Pancreas (tissue), 10 donors: ENCODE results near the gene CAMSAP1. TPM values are rescaled to one million over a fixed set of nuclear protein-coding genes. Genes with fewer than 3 reads are reported as not detected.

Experiments
- ATAC-seq, 4 donors: fragments of 200-7000 bp; cut with Tn5 transposase; one replicate each; pipeline versions ENCODE4 v1.8.0 to v1.9.1; 2020; ENCODE audit warnings: mild to moderate bottlenecking in 4 of 4, moderate library complexity in 4 of 4
- DNase-seq, 6 donors: peaks; one replicate each; pipeline ENCODE4 v3.0.0-alpha.2; 2020
- FAIRE-seq: peaks from 2 replicates; lab custom pipeline; 2012; peaks lifted over from hg19 to GRCh38; lab: Jason Lieb, UNC
- H3K27ac ChIP-seq, 4 donors: fragments of 200-600 bp; sonication (generic); 1 replicate in 3 of 4; 2 replicates in 1 of 4; pipeline versions ENCODE4 v1.5.0 to v1.8.0; 2020
- H3K27me3 ChIP-seq, 4 donors: fragments of 200-600 bp; one replicate each; pipeline ENCODE4 v1.8.0; 2021
- H3K36me3 ChIP-seq, 3 donors: fragments of 200-600 bp; sonication (generic) in 1 of 3; one replicate each; pipeline versions ENCODE4 v1.5.0 to v1.8.0; 2020 to 2021
- H3K4me1 ChIP-seq, 3 donors: fragments of 200-600 bp; one replicate each; pipeline ENCODE4 v1.8.0; 2021
- H3K4me3 ChIP-seq, 4 donors: fragments of 200-600 bp; sonication (generic) in 2 of 4; one replicate each; pipeline versions ENCODE4 v1.5.0 to v1.8.0; 2020 to 2021
- H3K9me3 ChIP-seq, 4 donors: fragments of 200-600 bp; one replicate each; pipeline ENCODE4 v1.8.0; 2021
- WGBS, 2 donors: extraction: QIAGEN DNeasy Blood & Tissue Kit; methylation state at CpG; one replicate each; pipeline ENCODE4 v1.1.7; 2013; 5-methylcytosine and 5-hydroxymethylcytosine counted together
- intact Hi-C, 3 donors: fragments of 100-400 bp; cut with DNase I; formaldehyde crosslinking; loops; one replicate each; pipeline versions ENCODE4 v1.11.1 to v1.14.2; 2022
- polyA plus RNA-seq, 2 donors: library from polyadenylated mRNA; stranded (reverse); fragments of 200-250 nt; gene quantifications; one replicate each; pipeline ENCODE4 v1.2.3, GENCODE V29; 2013
- total RNA-seq, 6 donors: library from RNA; stranded (reverse); fragmentation: NEBNext Ultra II Directional in 4 of 6; extraction: Animal tissue kit (Norgen Biotek cat#: 25700) in 4 of 6; gene quantifications; one replicate each; pipeline versions ENCODE4 v1.2.1 to v1.2.4, GENCODE V29; 2021 to 2023
- TF ChIP-seq, protein P1 (sequence below), 4 donors: fragments of 200-600 bp; sonication (generic) in 3 of 4; IDR thresholded peaks; one replicate each; pipeline versions ENCODE4 v1.5.0 to v1.8.0; 2021; ENCODE audit warnings: antibody characterized with exemption in 4 of 4
- donor health status: healthy with polysubstance abuse.
- donor health status: DM: no; HTN: no; CAD: no; lungs with moderate emphysema.
- donor health status: DM: no; HTN: no; CAD: no.
- donor health status: control.
- donor health status: control.
- donor health status: Bipolar disorder and iron deficiency.
- donor health status: DM: yes; HTN: yes; CAD: no.
- donor health status: DM: no; HTN: no; CAD: no.
- donor health status: DM: no; HTN: no; CAD: no.
- donor health status: DM: yes; HTN: yes; CAD: no.

CAMSAP1 gene
- total and polyA plus RNA-seq, 8 donors: 3.8 to 20.1 (median 12.7) TPM

DNA sequence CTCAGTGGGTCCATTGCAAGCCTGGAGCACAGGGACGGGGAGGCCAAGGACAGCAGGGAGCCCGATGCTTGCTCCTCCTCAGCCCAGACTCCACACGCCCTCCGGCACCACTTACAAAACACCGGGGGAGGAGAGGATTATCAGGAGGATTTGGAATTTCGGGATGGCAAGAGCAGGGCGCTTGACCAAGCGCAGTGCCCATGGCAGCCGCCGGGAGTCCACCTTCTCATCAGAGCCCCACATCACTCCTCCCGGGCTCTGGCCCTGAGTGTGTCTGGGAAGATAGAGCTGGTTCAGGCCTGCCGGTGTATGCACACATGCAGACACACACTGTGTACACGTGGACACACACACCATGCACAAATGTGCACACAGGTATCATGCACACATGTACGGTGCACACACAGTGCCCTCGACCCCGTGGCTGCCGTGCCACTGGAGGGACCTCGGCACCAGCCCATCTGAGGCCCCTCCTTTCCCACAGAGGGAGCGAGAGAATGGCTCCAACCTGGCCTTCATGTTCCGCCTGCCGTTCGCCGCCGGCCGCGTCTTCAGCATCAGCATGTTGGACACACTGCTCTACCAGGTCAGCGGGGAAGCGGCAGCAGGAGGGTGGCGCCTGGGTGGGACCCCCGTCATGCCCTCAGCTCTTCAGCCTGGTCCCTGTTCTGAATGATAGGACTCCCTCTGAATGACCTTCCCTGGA lies 123.7 kb downstream of the CAMSAP1 start:
- Histone ChIP-seq H3K4me1 (no peaks in the 10 kb centered on the region), H3K4me3 (no peak overlapping the region), H3K27me3 (no peaks in the 10 kb centered on the region), H3K9me3 (no peaks in the 10 kb centered on the region), H3K27ac (no peak overlapping the region), H3K36me3 (no peaks in the 10 kb centered on the region)
- DNase-seq (no peak), FAIRE-seq (no peak), ATAC-seq (no peak)
- WGBS, 2 donors: 60 to 76% methylated on average over 30 of the region's 30 CpGs
- intact Hi-C loops: no loop called here
- TF ChIP-seq, protein P1, sequence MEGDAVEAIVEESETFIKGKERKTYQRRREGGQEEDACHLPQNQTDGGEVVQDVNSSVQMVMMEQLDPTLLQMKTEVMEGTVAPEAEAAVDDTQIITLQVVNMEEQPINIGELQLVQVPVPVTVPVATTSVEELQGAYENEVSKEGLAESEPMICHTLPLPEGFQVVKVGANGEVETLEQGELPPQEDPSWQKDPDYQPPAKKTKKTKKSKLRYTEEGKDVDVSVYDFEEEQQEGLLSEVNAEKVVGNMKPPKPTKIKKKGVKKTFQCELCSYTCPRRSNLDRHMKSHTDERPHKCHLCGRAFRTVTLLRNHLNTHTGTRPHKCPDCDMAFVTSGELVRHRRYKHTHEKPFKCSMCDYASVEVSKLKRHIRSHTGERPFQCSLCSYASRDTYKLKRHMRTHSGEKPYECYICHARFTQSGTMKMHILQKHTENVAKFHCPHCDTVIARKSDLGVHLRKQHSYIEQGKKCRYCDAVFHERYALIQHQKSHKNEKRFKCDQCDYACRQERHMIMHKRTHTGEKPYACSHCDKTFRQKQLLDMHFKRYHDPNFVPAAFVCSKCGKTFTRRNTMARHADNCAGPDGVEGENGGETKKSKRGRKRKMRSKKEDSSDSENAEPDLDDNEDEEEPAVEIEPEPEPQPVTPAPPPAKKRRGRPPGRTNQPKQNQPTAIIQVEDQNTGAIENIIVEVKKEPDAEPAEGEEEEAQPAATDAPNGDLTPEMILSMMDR (IDR thresholded peaks at IDR 0.05): no peak

DNA sequence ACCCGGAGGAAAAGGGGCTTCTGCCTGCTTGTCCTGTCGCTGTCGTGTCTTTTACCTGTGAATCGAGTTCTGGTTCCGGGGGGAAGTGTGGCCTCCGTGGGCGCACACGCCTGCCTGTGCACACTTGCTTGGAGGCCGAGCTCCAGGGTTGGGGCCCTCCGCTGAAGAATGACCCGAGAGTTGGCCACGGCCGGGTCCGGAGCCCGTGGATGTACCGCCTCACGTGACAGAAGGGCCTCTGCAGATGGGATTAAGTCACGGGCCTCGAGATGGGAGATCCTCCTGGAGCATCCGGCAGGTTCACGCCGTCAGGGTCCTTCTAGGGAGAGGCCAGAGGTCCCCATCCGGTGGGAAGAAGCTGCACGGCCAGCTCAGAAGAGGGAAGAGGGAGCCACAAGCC lies 124.4 kb downstream of the CAMSAP1 start:
- H3K4me1 ChIP-seq: no peaks in the 10 kb centered on the region
- ATAC-seq: no peak
- 65 to 75% methylated on average over 24 of the region's 24 CpGs for WGBS, 2 donors
- no peak for FAIRE-seq
- DNase-seq: no peak
- intact Hi-C loops: no loop called here
- H3K4me3 ChIP-seq: no peak overlapping the region
- TF ChIP-seq, protein P1 (IDR thresholded peaks at IDR 0.05): no peak
- no peak overlapping the region for H3K27ac ChIP-seq
- no peaks in the 10 kb centered on the region for H3K27me3 ChIP-seq
- no peaks in the 10 kb centered on the region for H3K36me3 ChIP-seq
- no peaks in the 10 kb centered on the region for H3K9me3 ChIP-seq

DNA sequence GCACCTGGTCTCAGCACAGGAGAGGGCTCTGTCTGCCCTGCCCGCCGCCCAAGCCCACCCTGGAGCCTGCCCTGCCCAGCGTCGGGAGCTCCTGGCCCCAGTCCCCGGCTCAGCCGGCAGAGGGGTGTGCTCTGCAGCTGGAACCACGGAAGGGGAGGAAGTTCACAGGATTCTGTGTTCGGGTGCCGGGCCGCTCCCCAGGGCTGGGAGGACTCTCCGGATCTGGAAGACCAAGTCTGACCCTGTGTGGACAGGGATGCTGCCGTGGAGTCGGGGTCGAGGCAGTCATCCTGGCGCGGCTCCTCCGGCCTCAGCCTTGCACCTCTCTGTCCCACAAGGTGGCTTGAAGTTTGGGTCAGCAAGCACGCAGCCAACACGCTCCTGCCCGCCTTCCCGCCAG lies 126.7 kb downstream of the CAMSAP1 start:
- ATAC-seq (no peak), DNase-seq (no peak), FAIRE-seq (no peak)
- intact Hi-C loops: no loop called here
- TF ChIP-seq, protein P1 (IDR thresholded peaks at IDR 0.05): no peak
- no peak overlapping the region for H3K27ac ChIP-seq
- no peaks in the 10 kb centered on the region for H3K36me3 ChIP-seq
- no peaks in the 10 kb centered on the region for H3K27me3 ChIP-seq
- H3K4me1 ChIP-seq: no peaks in the 10 kb centered on the region
- H3K4me3 ChIP-seq: no peak overlapping the region
- WGBS, 2 donors: 61 to 72% methylated on average over 21 of the region's 21 CpGs
- no peaks in the 10 kb centered on the region for H3K9me3 ChIP-seq

DNA sequence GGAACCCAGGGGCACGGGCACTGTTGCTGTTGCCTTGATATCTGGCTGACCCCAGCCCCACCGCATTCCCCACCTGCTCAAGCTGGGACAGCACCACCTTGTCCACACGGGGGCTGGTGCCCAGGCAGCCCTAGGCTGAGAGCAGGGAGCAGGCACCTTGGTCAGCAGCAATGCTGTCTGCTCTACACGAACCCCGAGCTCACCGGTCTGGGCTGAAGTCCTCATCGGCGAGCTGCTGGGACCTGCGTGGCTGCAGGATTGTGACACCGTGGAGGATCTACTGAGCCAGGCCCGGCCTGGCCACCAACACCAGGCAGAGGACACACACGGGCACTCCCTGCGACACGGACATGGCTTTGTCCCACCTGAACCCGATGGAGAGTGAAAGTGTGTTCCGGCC lies 127.3 kb downstream of the CAMSAP1 start:
- FAIRE-seq (no peak), ATAC-seq (no peak), DNase-seq (no peak)
- TF ChIP-seq, protein P1 (IDR thresholded peaks at IDR 0.05): no peak
- H3K9me3 ChIP-seq: no peaks in the 10 kb centered on the region
- H3K4me3 ChIP-seq: no peak overlapping the region
- no peaks in the 10 kb centered on the region for H3K36me3 ChIP-seq
- H3K27ac ChIP-seq: no peak overlapping the region
- intact Hi-C loops: no loop called here
- H3K27me3 ChIP-seq: no peaks in the 10 kb centered on the region
- 60 to 67% methylated on average over 16 of the region's 16 CpGs for WGBS, 2 donors
- H3K4me1 ChIP-seq: no peaks in the 10 kb centered on the region

DNA sequence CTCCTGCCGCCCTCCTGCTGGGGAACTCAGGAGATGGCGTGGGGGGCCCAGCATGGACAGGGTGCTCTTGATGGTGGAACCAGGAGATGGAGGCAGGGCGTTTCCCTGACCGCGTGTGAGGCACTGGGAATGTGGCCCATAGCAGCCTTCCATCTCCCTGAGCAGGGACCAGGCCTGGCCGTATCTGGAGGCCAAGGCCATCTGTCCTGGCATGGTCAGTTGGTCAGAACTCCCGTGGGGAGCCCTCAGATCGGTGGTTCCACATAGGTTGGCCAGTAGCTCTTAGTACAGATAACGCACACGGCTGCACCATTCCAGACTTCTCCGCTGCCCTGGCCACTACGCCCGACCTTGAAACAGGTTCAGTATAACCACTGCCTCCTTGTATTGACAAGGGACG lies 127.8 kb downstream of the CAMSAP1 start:
- ATAC-seq: no peak
- H3K4me3 ChIP-seq: no peak overlapping the region

More for the DNA sequence above, 127.8 kb downstream of the CAMSAP1 start:
- no peaks in the 10 kb centered on the region for H3K36me3 ChIP-seq
- H3K9me3 ChIP-seq: no peaks in the 10 kb centered on the region
- WGBS, 2 donors: 51 to 54% methylated on average over 14 of the region's 14 CpGs
- intact Hi-C loops: no loop called here
- no peak overlapping the region for H3K27ac ChIP-seq
- no peaks in the 10 kb centered on the region for H3K4me1 ChIP-seq
- FAIRE-seq (no peak), DNase-seq (no peak)
- H3K27me3 ChIP-seq: no peaks in the 10 kb centered on the region
- TF ChIP-seq, protein P1 (IDR thresholded peaks at IDR 0.05): no peak
